ENCODE results near the gene IQSEC1.

The IQSEC1 gene

GRCh38 chr3:13008155-13008995, 64.9 kb downstream of the IQSEC1 start:
- H3K27me3 ChIP-seq: no peaks in the 10 kb centered on the region
- H3K4me3 ChIP-seq: peak overlapping the region in 1 of 10 experiments; percentile 35; a peak in 3 of 20 replicates
- H3K27ac ChIP-seq: peak overlapping the region; percentile 39 to 100 (median 99); a peak in 21 of 22 replicates
- TF ChIP-seq Cebpa-rat (IDR thresholded peaks at IDR 0.05): no peak
- peak overlapping the region in 10 of 11 experiments; percentile 51 to 95 (median 90); a peak in 20 of 22 replicates for H3K9ac ChIP-seq
- H4K20me1 ChIP-seq: peaks cover 0 to 87% (median 42%) of the 10 kb centered on the region in 11 experiments; a peak in 13 of 22 replicates
- peaks cover 98 to 100% (median 99%) of the 10 kb centered on the region in 10 experiments for H3K4me1 ChIP-seq
- peaks cover 0 to 29% (median 0%) of the 10 kb centered on the region in 11 experiments; a peak in 3 of 22 replicates for H3K36me3 ChIP-seq
- no peaks in the 10 kb centered on the region for H3K9me3 ChIP-seq (replicated peaks in 1 of 11)
- H3K4me2 ChIP-seq: peak overlapping the region; percentile 92 to 100 (median 99)

GRCh38 chr3:13007251-13007941, 65.8 kb downstream of the IQSEC1 start:
- Histone ChIP-seq H3K4me2 (peak overlapping the region; percentile 92 to 100 (median 99)), H3K4me1 (peaks cover 98 to 100% (median 99%) of the 10 kb centered on the region in 10 experiments), H3K27ac (peak overlapping the region; percentile 14 to 100 (median 99); a peak in 20 of 22 replicates), H4K20me1 (peaks cover 0 to 96% (median 42%) of the 10 kb centered on the region in 11 experiments; a peak in 13 of 22 replicates), H3K9ac (peak overlapping the region; percentile 51 to 95 (median 90); a peak in 21 of 22 replicates), H3K27me3 (no peaks in the 10 kb centered on the region), H3K4me3 (peak overlapping the region in 3 of 10 experiments; percentile 5 to 25 (median 7); a peak in 3 of 20 replicates), H3K9me3 (replicated peaks in 1 of 11) (no peaks in the 10 kb centered on the region), H3K36me3 (peaks cover 0 to 29% (median 0%) of the 10 kb centered on the region in 11 experiments; a peak in 3 of 22 replicates)
- TF ChIP-seq Cebpa-rat (IDR thresholded peaks at IDR 0.05): no peak

GRCh38 chr3:13006216-13006990, 66.8 kb downstream of the IQSEC1 start:
- Histone ChIP-seq H3K9ac (peak overlapping the region; percentile 39 to 95 (median 83); a peak in 20 of 22 replicates), H3K27ac (peak overlapping the region; percentile 14 to 100 (median 99); a peak in 20 of 22 replicates), H3K9me3 (replicated peaks in 1 of 11) (no peaks in the 10 kb centered on the region), H3K27me3 (no peaks in the 10 kb centered on the region), H3K4me2 (peak overlapping the region; percentile 92 to 100 (median 99)), H3K36me3 (peaks cover under 1 to 37% (median 6%) of the 10 kb centered on the region in 11 experiments; a peak in 16 of 22 replicates), H4K20me1 (peaks cover 0 to 96% (median 52%) of the 10 kb centered on the region in 11 experiments; a peak in 14 of 22 replicates), H3K4me3 (peak overlapping the region in 1 of 10 experiments; percentile 5; a peak in 2 of 20 replicates), H3K4me1 (peaks cover 93 to 100% (median 100%) of the 10 kb centered on the region in 10 experiments)
- TF ChIP-seq Cebpa-rat (IDR thresholded peaks at IDR 0.05): no peak

GRCh38 chr3:13005301-13005700, 67.9 kb downstream of the IQSEC1 start:
- no peak overlapping the region for H3K4me3 ChIP-seq
- no peak for TF ChIP-seq Cebpa-rat (IDR thresholded peaks at IDR 0.05)
- peak overlapping the region in 9 of 11 experiments; percentile 22 to 100 (median 98); a peak in 16 of 22 replicates for H3K27ac ChIP-seq
- H3K4me1 ChIP-seq: peaks cover 89 to 100% (median 99%) of the 10 kb centered on the region in 10 experiments
- H3K9ac ChIP-seq: peak overlapping the region in 10 of 11 experiments; percentile 12 to 90 (median 62); a peak in 15 of 22 replicates
- peaks cover 10 to 46% (median 16%) of the 10 kb centered on the region in 11 experiments; a peak in 19 of 22 replicates for H3K36me3 ChIP-seq
- no peaks in the 10 kb centered on the region for H3K27me3 ChIP-seq
- H3K4me2 ChIP-seq: peak overlapping the region; percentile 92 to 100 (median 99)
- peaks cover 0 to 96% (median 62%) of the 10 kb centered on the region in 11 experiments; a peak in 15 of 22 replicates for H4K20me1 ChIP-seq
- no peaks in the 10 kb centered on the region for H3K9me3 ChIP-seq (replicated peaks in 1 of 11)

- Histone ChIP-seq H3K4me2 (peak overlapping the region; percentile 92 to 100 (median 99)), H3K36me3 (peaks cover 10 to 42% (median 16%) of the 10 kb centered on the region in 11 experiments; a peak in 19 of 22 replicates), H3K4me3 (no peak overlapping the region), H3K4me1 (peaks cover 89 to 100% (median 99%) of the 10 kb centered on the region in 10 experiments), H3K9me3 (replicated peaks in 1 of 11) (no peaks in the 10 kb centered on the region), H3K27me3 (no peaks in the 10 kb centered on the region), H3K27ac (peak overlapping the region in 9 of 11 experiments; percentile 16 to 100 (median 98); a peak in 13 of 22 replicates), H3K9ac (peak overlapping the region in 10 of 11 experiments; percentile 2 to 90 (median 23); a peak in 9 of 22 replicates), H4K20me1 (peaks cover 0 to 100% (median 70%) of the 10 kb centered on the region in 11 experiments; a peak in 15 of 22 replicates)
- no peak for TF ChIP-seq Cebpa-rat (IDR thresholded peaks at IDR 0.05)
Measured at GRCh38 chr3:13004376-13004775, 68.9 kb downstream of the IQSEC1 start.

GRCh38 chr3:13003608-13004007, 69.6 kb downstream of the IQSEC1 start:
- H3K36me3 ChIP-seq: peaks cover 10 to 42% (median 16%) of the 10 kb centered on the region in 11 experiments; a peak in 19 of 22 replicates
- H4K20me1 ChIP-seq: peaks cover 0 to 100% (median 71%) of the 10 kb centered on the region in 11 experiments; a peak in 15 of 22 replicates
- H3K4me2 ChIP-seq: peak overlapping the region; percentile 92 to 100 (median 99); a peak in 19 of 22 replicates
- H3K9me3 ChIP-seq (replicated peaks in 1 of 11): no peaks in the 10 kb centered on the region
- H3K4me3 ChIP-seq: no peak overlapping the region
- no peak for TF ChIP-seq Cebpa-rat (IDR thresholded peaks at IDR 0.05)
- H3K27ac ChIP-seq: peak overlapping the region in 7 of 11 experiments; percentile 15 to 100 (median 65); a peak in 8 of 22 replicates
- no peaks in the 10 kb centered on the region for H3K27me3 ChIP-seq
- no peak overlapping the region for H3K9ac ChIP-seq
- H3K4me1 ChIP-seq: peaks cover 89 to 100% (median 100%) of the 10 kb centered on the region in 10 experiments

- H3K9me3 ChIP-seq (replicated peaks in 1 of 11): no peaks in the 10 kb centered on the region
- H3K27ac ChIP-seq: peak overlapping the region in 8 of 11 experiments; percentile 9 to 70 (median 38); a peak in 14 of 22 replicates
- peaks cover 10 to 52% (median 23%) of the 10 kb centered on the region in 11 experiments; a peak in 21 of 22 replicates for H3K36me3 ChIP-seq
- H3K9ac ChIP-seq: 0 out of 22 replicates have a peak overlapping the region, but pooled peaks of 1 of the 11 experiments have one; percentile 18
- no peaks in the 10 kb centered on the region for H3K27me3 ChIP-seq
- peaks cover 0 to 100% (median 73%) of the 10 kb centered on the region in 11 experiments; a peak in 15 of 22 replicates for H4K20me1 ChIP-seq
- H3K4me2 ChIP-seq: peak overlapping the region; percentile 58 to 100 (median 98)
- TF ChIP-seq Cebpa-rat (IDR thresholded peaks at IDR 0.05): no peak
- no peak overlapping the region for H3K4me3 ChIP-seq
- peaks cover 85 to 100% (median 95%) of the 10 kb centered on the region in 10 experiments for H3K4me1 ChIP-seq
Measured at GRCh38 chr3:13002398-13003124, 70.7 kb downstream of the IQSEC1 start.

Data from BLaER1 treated with 17β-estradiol and CSF1 and Interleukin-3, amounts not matched to agents 10 nM and 100 nM (cell line).